ENCODE measurements around the gene SLX4IP. TPM values are rescaled to one million over a fixed set of nuclear protein-coding genes. Genes with fewer than 3 reads are reported as not detected.
A peak's percentile ranks its signal among the peaks of the same experiment; 100 is the strongest.

SLX4IP gene
- total RNA-seq, 1 donor from 2014 or later: 4.6 TPM

GRCh38 chr20:10633718-10634117 lies 198.6 kb downstream of the SLX4IP start:
- ATAC-seq (no peak), DNase-seq (ENCODE audit: low spot score) (no peak)
- intact Hi-C loops (cut with DNase I): no loop called here

- no peak for ATAC-seq
- no peak for DNase-seq (ENCODE audit: low spot score)
- intact Hi-C loops (cut with DNase I): no loop called here
Observed at GRCh38 chr20:10634211-10634610, 199.1 kb downstream of the SLX4IP start.

GRCh38 chr20:10634683-10635411 lies 199.7 kb downstream of the SLX4IP start:
- intact Hi-C loops (cut with DNase I): no loop called here
- DNase-seq (ENCODE audit: low spot score): no peak

GRCh38 chr20:10635476-10636208 lies 200.5 kb downstream of the SLX4IP start:
- ATAC-seq: no peak
- DNase-seq (ENCODE audit: low spot score): no peak
- intact Hi-C loops (cut with DNase I): no loop called here

More at GRCh38 chr20:10634683-10635411, 199.7 kb downstream of the SLX4IP start:
- peak; percentile 70 for ATAC-seq

- peak; percentile 73 for ATAC-seq
- intact Hi-C loops (cut with DNase I): no loop called here
- no peak for DNase-seq (ENCODE audit: low spot score)
Observed at GRCh38 chr20:10636326-10636818, 201.3 kb downstream of the SLX4IP start.

- DNase-seq (ENCODE audit: low spot score) (no peak), ATAC-seq (peak; percentile 4)
- intact Hi-C loops (cut with DNase I): no loop called here
Observed at GRCh38 chr20:10637031-10637559, 202.0 kb downstream of the SLX4IP start.

GRCh38 chr20:10637563-10637962 lies 202.5 kb downstream of the SLX4IP start:
- ATAC-seq: no peak

GRCh38 chr20:10639077-10639736 lies 204.1 kb downstream of the SLX4IP start:
- intact Hi-C loops (cut with DNase I): no loop called here
- ATAC-seq (no peak), DNase-seq (ENCODE audit: low spot score) (no peak)

More at GRCh38 chr20:10637563-10637962, 202.5 kb downstream of the SLX4IP start:
- no peak for DNase-seq (ENCODE audit: low spot score)
- intact Hi-C loops (cut with DNase I): no loop called here

GRCh38 chr20:10639737-10640556 lies 204.8 kb downstream of the SLX4IP start:
- ATAC-seq: peak; percentile 78
- intact Hi-C loops (cut with DNase I): no loop called here
- DNase-seq (ENCODE audit: low spot score): no peak

- intact Hi-C loops (cut with DNase I): no loop called here
- no peak for DNase-seq (ENCODE audit: low spot score)
- no peak for ATAC-seq
Observed at GRCh38 chr20:10640897-10641296, 205.8 kb downstream of the SLX4IP start.

GRCh38 chr20:10641467-10641866 lies 206.4 kb downstream of the SLX4IP start:
- DNase-seq (ENCODE audit: low spot score): no peak
- no peak for ATAC-seq
- intact Hi-C loops (cut with DNase I): no loop called here

GRCh38 chr20:10641893-10642292 lies 206.8 kb downstream of the SLX4IP start:
- no peak for DNase-seq (ENCODE audit: low spot score)
- intact Hi-C loops (cut with DNase I): no loop called here
- ATAC-seq: no peak

- intact Hi-C loops (cut with DNase I): no loop called here
- DNase-seq (ENCODE audit: low spot score) (no peak), ATAC-seq (no peak)
Observed at GRCh38 chr20:10642856-10643559, 207.9 kb downstream of the SLX4IP start.

- intact Hi-C loops (cut with DNase I): no loop called here
- ATAC-seq (no peak), DNase-seq (ENCODE audit: low spot score) (no peak)
Observed at GRCh38 chr20:10643560-10643873, 208.4 kb downstream of the SLX4IP start.

- intact Hi-C loops (cut with DNase I): no loop called here
- no peak for ATAC-seq
- no peak for DNase-seq (ENCODE audit: low spot score)
Observed at GRCh38 chr20:10644458-10645204, 209.5 kb downstream of the SLX4IP start.

GRCh38 chr20:10645205-10645570 lies 210.1 kb downstream of the SLX4IP start:
- intact Hi-C loops (cut with DNase I): no loop called here
- DNase-seq (ENCODE audit: low spot score) (no peak), ATAC-seq (no peak)

GRCh38 chr20:10646006-10646405 lies 210.9 kb downstream of the SLX4IP start:
- DNase-seq (ENCODE audit: low spot score): no peak
- ATAC-seq: no peak
- intact Hi-C loops (cut with DNase I): no loop called here
